GM21576 (cell line): ENCODE results near the gene UBE2E3.
A peak's percentile ranks its signal among the peaks of the same experiment; 100 is the strongest.
"Not testable (repeated sequence)": the region's sequence is repeated elsewhere in the genome, so short reads cannot be mapped to it uniquely, and the experiment has no call there.

Experiments used
- ATAC-seq: cut with Tn5 transposase; IDR thresholded peaks from one replicate; pipeline ENCODE4 v1.9.1; 2021; ENCODE audit warnings: mild to moderate bottlenecking, moderate library complexity; ENCODE audit not compliant: unreplicated experiment

The UBE2E3 gene

GRCh38 chr2:181072486-181073235 lies 92.3 kb downstream of the UBE2E3 start:
- ATAC-seq, result no peak

GRCh38 chr2:181073896-181074295 lies 93.5 kb downstream of the UBE2E3 start:
- ATAC-seq, result no peak

GRCh38 chr2:181074457-181074856 lies 94.1 kb downstream of the UBE2E3 start:
- ATAC-seq, result no peak

GRCh38 chr2:181076658-181077057 lies 96.3 kb downstream of the UBE2E3 start:
- no peak for ATAC-seq

- ATAC-seq, result peak; percentile 93
Measured at GRCh38 chr2:181077128-181077709, 96.8 kb downstream of the UBE2E3 start.

GRCh38 chr2:181083140-181083539 lies 102.7 kb downstream of the UBE2E3 start:
- ATAC-seq, result no peak

- ATAC-seq, result no peak
Measured at GRCh38 chr2:181085734-181086133, 105.3 kb downstream of the UBE2E3 start.

- ATAC-seq, result not testable (repeated sequence)
Measured at GRCh38 chr2:181091920-181092319, 111.5 kb downstream of the UBE2E3 start.

GRCh38 chr2:181095486-181095885 lies 115.1 kb downstream of the UBE2E3 start:
- ATAC-seq, result no peak

GRCh38 chr2:181103659-181104058 lies 123.3 kb downstream of the UBE2E3 start:
- ATAC-seq, result no peak

GRCh38 chr2:181104512-181105115 lies 124.2 kb downstream of the UBE2E3 start:
- ATAC-seq, result no peak

GRCh38 chr2:181105562-181105961 lies 125.2 kb downstream of the UBE2E3 start:
- ATAC-seq, result no peak

GRCh38 chr2:181106229-181106628 lies 125.8 kb downstream of the UBE2E3 start:
- ATAC-seq, result no peak

GRCh38 chr2:181106789-181107627 lies 126.6 kb downstream of the UBE2E3 start:
- ATAC-seq, result peak; percentile 99

GRCh38 chr2:181107628-181107945 lies 127.2 kb downstream of the UBE2E3 start:
- ATAC-seq, result no peak

GRCh38 chr2:181111059-181111458 lies 130.7 kb downstream of the UBE2E3 start:
- no peak for ATAC-seq

- ATAC-seq, result no peak
Measured at GRCh38 chr2:181112916-181113315, 132.5 kb downstream of the UBE2E3 start.
